H7 (cell line): Measurements from ENCODE around the gene IRF4. TPM values are rescaled to one million over a fixed set of nuclear protein-coding genes. Genes with fewer than 3 reads are reported as not detected.

ENCODE experiments used
- DNase-seq: peaks from one replicate; pipeline ENCODE4 v3.0.0; 2012
- H3K27me3 ChIP-seq: 2 replicates; pipeline ENCODE4 v1.6.0; 2011; ENCODE audit warnings: mild to moderate bottlenecking, low read length; ENCODE audit not compliant: control insufficient read depth, insufficient read depth
- H3K36me3 ChIP-seq: replicated peaks from 2 replicates; pipeline ENCODE4 v1.5.1; 2011; ENCODE audit warnings: low read length; ENCODE audit not compliant: control insufficient read depth, insufficient read depth
- H3K4me3 ChIP-seq: 2 replicates; pipeline ENCODE4 v1.5.1; 2011; ENCODE audit warnings: low read depth, mild to moderate bottlenecking, control low read depth, low read length, moderate library complexity; ENCODE audit not compliant: insufficient read depth
- total RNA-seq: library from RNA; depleted of rRNA; stranded (reverse); fragments of >200 nt; shearing (Covaris generic); gene quantifications from 2 replicates; pipeline ENCODE4 v1.2.3, GENCODE V29; 2014; rRNA removed

Gene IRF4
- 1.1 and 4.8 TPM in 2 replicates for total RNA-seq

- H3K36me3 ChIP-seq: no peaks in the 10 kb centered on the region
- peaks cover 60% of the 10 kb centered on the region for H3K27me3 ChIP-seq
- H3K4me3 ChIP-seq: peak within 1 kb of the TSS; percentile 57
- peak; percentile 93 for DNase-seq
Measured at GRCh38 chr6:391559-392440, at the start of gene IRF4. IRF4 (plus strand) TSS chr6:391752; CDS start chr6:393153, 1,401 bp downstream.

- H3K4me3 ChIP-seq: no peak overlapping the region
- no peak for DNase-seq
- no peaks in the 10 kb centered on the region for H3K36me3 ChIP-seq
- H3K27me3 ChIP-seq: no peaks in the 10 kb centered on the region
Measured at GRCh38 chr6:341914-342831, 49.4 kb upstream of the IRF4 start.

GRCh38 chr6:342832-343179, 48.7 kb upstream of the IRF4 start:
- Histone ChIP-seq H3K4me3 (no peak overlapping the region), H3K36me3 (no peaks in the 10 kb centered on the region), H3K27me3 (no peaks in the 10 kb centered on the region)
- DNase-seq: no peak

GRCh38 chr6:343226-343935, 48.2 kb upstream of the IRF4 start:
- Histone ChIP-seq H3K27me3 (no peaks in the 10 kb centered on the region), H3K36me3 (no peaks in the 10 kb centered on the region), H3K4me3 (no peak overlapping the region)
- no peak for DNase-seq

GRCh38 chr6:343960-344815, 47.4 kb upstream of the IRF4 start:
- no peak for DNase-seq
- Histone ChIP-seq H3K27me3 (no peaks in the 10 kb centered on the region), H3K36me3 (no peaks in the 10 kb centered on the region), H3K4me3 (no peak overlapping the region)

GRCh38 chr6:344816-345340, 46.7 kb upstream of the IRF4 start:
- Histone ChIP-seq H3K36me3 (no peaks in the 10 kb centered on the region), H3K4me3 (no peak overlapping the region), H3K27me3 (no peaks in the 10 kb centered on the region)
- no peak for DNase-seq

GRCh38 chr6:345747-346385, 45.7 kb upstream of the IRF4 start:
- H3K36me3 ChIP-seq: no peaks in the 10 kb centered on the region
- DNase-seq: no peak
- no peaks in the 10 kb centered on the region for H3K27me3 ChIP-seq
- H3K4me3 ChIP-seq: no peak overlapping the region

GRCh38 chr6:346386-347030, 45.0 kb upstream of the IRF4 start:
- no peak for DNase-seq
- no peaks in the 10 kb centered on the region for H3K36me3 ChIP-seq
- no peak overlapping the region for H3K4me3 ChIP-seq
- no peaks in the 10 kb centered on the region for H3K27me3 ChIP-seq

GRCh38 chr6:347232-347631, 44.3 kb upstream of the IRF4 start:
- no peaks in the 10 kb centered on the region for H3K27me3 ChIP-seq
- no peaks in the 10 kb centered on the region for H3K36me3 ChIP-seq
- H3K4me3 ChIP-seq: no peak overlapping the region
- DNase-seq: no peak

- no peaks in the 10 kb centered on the region for H3K27me3 ChIP-seq
- no peaks in the 10 kb centered on the region for H3K36me3 ChIP-seq
- H3K4me3 ChIP-seq: no peak overlapping the region
- DNase-seq: no peak
Measured at GRCh38 chr6:347951-348859, 43.3 kb upstream of the IRF4 start.

GRCh38 chr6:348860-349396, 42.6 kb upstream of the IRF4 start:
- no peak overlapping the region for H3K4me3 ChIP-seq
- DNase-seq: no peak
- no peaks in the 10 kb centered on the region for H3K36me3 ChIP-seq
- H3K27me3 ChIP-seq: no peaks in the 10 kb centered on the region

GRCh38 chr6:349491-349921, 42.0 kb upstream of the IRF4 start:
- DNase-seq: no peak
- H3K4me3 ChIP-seq: no peak overlapping the region
- no peaks in the 10 kb centered on the region for H3K36me3 ChIP-seq
- H3K27me3 ChIP-seq: no peaks in the 10 kb centered on the region
